ENCODE results near the gene NTPCR.

DNA sequence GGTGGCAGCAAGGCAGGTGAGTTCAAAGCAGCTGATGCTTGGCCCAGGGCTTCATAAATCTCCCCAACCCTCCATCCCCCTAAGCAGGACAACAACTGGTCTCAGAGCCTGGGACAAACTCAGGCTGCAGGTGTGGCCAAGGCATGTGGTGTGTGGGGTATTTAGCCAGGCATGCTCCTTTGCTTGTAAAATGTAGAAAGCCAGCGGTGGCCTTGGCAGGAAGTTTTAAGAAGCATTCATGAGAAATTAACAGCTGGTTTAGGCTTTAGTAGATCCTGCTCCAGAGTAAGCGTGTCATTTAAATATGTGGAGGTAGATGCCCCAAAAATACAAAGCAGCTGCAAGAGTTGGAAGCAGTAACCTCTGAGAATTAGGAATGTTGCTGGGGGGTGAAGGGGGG lies 44.8 kb downstream of the NTPCR start:
- TF ChIP-seq, protein P1, sequence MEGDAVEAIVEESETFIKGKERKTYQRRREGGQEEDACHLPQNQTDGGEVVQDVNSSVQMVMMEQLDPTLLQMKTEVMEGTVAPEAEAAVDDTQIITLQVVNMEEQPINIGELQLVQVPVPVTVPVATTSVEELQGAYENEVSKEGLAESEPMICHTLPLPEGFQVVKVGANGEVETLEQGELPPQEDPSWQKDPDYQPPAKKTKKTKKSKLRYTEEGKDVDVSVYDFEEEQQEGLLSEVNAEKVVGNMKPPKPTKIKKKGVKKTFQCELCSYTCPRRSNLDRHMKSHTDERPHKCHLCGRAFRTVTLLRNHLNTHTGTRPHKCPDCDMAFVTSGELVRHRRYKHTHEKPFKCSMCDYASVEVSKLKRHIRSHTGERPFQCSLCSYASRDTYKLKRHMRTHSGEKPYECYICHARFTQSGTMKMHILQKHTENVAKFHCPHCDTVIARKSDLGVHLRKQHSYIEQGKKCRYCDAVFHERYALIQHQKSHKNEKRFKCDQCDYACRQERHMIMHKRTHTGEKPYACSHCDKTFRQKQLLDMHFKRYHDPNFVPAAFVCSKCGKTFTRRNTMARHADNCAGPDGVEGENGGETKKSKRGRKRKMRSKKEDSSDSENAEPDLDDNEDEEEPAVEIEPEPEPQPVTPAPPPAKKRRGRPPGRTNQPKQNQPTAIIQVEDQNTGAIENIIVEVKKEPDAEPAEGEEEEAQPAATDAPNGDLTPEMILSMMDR (conservative IDR thresholded peaks at IDR 0.05; ENCODE audit: low read depth, low read length), result no peak
- TF ChIP-seq EZH2 (IDR thresholded peaks at IDR 0.05; ENCODE audit: borderline replicate concordance, low read depth, low read length, poor library complexity, severe bottlenecking), result no peak

All from A673 (cell line).